Cerebellar nuclear complex (tissue), 1 donor: ENCODE data around the gene RNU1-4.
"Not testable (repeated sequence)": the region's sequence is repeated elsewhere in the genome, so short reads cannot be mapped to it uniquely, and the experiment has no call there.

Source experiments
- DNase-seq, 2 experiments: peaks; one replicate each; lab custom pipeline; 2025; lab: John Stamatoyannopoulos, UW

Gene RNU1-4

GRCh38 chr1:16708704-16709103, 31.6 kb upstream of the RNU1-4 start:
- not testable (repeated sequence) for DNase-seq

- DNase-seq, result not testable (repeated sequence)
Measured at GRCh38 chr1:16709659-16710087, 30.6 kb upstream of the RNU1-4 start.

DNA sequence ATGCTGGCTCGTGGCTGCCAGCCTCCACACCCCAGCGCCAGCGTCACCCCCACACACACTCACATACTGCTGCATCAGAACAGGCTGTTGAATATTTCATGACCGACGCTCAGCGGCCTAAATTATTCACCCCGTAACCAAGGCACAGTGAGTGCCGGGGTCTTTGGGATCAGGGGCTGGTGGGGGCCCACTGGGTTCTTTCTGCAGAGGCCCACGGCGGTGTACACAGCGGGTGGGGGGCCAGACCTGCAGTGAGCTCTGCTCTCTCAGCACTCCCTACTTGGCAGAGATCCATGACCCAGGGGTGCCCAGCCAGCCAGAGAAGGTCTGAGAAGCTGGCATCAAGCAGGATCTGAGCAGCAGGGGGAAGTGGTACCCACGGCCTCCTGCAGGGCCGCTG, 29.7 kb upstream of the RNU1-4 start:
- not testable (repeated sequence) for DNase-seq

DNA sequence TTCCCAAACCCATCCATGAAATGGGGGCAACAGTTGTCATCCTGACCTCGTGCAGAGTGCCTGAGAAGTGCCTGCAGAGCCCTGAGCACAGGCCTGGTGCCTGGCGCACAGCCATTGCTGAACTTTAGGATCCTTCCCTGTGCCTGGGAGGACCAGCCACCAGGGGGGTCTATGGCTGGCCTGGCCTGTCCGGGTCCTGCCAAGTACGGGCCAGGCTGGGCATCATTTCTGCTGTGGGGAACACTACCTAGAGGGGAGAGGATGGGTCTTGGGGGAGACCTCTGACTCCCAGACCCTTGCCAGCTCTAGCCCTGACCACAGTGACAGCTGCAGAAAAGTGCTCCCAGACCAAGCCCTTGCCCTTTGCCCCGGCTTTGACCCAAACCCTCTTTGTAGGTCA, 28.2 kb upstream of the RNU1-4 start:
- not testable (repeated sequence) for DNase-seq

DNA sequence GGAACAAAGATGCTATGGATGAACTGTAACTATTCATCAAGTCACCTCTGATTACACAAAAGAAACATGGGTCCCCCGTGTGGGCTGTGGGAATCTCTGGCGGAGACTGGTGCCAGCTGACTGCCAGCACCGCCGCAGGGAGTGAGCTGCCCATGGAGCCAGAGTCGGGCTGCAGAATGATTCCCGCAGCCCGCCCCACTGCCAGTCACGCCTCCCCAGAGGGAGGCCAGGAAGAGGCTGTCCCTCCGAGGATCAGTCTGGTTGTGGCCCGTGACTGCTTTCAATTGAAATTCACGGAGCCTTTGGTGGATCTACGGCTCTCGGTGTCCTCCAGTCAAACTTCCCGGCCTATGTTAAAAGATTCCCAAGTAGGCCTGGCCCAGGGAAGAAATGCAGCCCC, 27.7 kb upstream of the RNU1-4 start:
- DNase-seq, result not testable (repeated sequence)

DNA sequence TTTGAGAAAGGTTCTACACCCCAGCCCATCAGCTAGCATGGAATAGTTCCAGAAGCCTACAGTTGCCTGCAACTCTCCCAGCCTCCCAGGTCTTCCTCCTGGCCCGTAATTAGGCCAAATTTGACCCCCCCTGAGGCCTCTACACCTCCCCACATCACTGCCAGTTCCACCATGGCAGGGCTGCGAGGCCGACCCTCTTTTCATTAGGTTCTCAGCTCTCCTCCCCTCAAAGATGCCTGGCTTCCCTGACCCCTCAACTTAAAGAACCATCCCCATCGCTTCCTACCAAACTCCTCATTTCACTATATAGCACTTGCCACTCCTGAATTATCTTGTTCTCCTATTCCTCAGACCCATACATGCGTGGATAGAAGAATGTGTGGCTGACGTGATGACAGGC, 27.3 kb upstream of the RNU1-4 start:
- DNase-seq, result not testable (repeated sequence)

DNA sequence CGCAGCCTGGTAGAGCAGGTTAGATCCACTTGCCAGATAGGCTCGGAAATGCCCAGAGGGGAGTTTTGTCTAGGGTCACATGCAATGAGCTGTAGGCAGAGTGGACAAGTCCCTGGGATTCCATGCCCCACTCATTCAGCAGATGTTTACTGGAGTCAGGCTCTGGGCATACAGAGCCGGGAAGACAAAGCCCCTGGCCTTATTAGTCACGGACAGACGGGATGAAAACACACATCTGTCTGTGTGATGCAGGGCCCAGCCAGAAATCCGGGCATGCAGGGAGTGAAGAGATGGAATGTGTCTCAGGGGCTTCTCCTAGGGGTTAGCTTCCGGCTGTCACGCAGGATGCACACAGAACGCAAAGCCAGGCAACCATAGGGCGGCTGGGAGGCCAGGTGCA, 26.8 kb upstream of the RNU1-4 start:
- DNase-seq, result not testable (repeated sequence)

DNA sequence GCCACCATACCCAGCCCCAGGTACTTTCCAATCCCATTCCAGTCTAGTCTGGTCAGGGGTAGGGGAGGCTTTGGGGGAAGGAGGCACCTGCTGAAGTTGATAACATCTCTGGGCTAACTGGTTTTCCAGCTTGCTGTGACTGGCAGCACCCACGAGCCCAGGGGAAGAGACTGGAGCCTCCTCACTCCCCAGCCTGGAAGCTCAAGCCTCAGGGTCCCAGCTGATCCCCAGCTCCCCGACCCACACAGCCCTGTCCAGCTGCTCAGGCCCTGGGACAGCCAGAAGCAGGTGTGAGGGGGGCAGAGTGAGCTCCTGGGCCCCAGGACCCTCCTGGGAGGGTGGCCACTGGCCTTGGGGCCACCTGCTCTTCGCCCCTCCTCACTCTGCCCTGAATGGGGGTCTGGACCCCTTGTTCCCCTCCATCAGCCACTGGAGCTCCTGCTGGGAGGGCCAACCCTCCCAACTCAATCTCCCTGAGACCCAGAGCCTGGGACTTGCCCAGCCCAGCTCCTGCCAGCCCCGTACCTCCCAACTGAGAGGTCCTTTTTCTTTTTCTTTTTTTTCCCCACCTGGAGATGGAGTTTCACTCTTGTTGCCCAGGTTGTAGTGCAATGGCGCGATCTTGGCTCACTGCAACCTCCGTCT, 23.5 kb upstream of the RNU1-4 start:
- DNase-seq, result no peak

- DNase-seq, result no peak
Measured at GRCh38 chr1:16717336-16718098, 22.8 kb upstream of the RNU1-4 start.

DNA sequence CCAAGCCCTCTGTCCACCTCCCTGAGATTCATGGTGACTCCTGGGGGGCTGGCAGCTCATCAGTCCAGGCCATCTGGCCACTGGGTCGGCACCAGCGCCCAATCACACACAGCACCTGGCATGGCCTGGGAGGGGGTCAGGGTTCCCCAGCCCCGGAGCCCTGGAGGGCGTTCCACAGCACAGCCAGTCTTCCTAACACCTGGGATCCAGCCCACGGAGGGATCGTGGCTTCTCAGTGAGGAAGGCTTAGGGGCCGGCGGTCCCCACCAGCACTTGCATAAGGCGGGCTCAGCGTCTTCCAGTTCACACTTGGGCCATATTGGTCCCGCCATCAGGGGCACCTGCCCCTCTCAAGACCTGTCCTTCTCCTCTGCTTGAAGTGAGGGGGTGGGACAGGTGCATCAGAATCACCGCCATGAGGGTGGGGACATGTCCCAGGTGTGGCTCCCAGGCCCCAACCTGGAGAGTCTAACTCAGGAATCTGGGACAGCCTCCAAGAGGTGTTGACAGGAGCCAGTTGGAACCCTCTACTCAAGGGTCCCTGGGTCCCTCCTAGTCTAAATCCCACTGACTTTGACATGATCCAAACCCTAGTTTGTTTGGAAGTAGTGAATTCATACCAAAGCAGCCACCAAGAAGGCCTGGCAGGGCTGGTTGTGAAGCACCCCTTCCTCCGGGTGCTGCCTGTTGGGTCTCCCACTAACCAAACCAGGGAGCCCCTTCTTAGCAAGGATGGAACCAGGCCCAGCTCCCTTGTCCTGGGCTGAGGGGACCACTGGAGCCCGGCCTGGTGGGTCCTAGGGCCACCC, 22.0 kb upstream of the RNU1-4 start:
- DNase-seq, result not testable (repeated sequence)

DNA sequence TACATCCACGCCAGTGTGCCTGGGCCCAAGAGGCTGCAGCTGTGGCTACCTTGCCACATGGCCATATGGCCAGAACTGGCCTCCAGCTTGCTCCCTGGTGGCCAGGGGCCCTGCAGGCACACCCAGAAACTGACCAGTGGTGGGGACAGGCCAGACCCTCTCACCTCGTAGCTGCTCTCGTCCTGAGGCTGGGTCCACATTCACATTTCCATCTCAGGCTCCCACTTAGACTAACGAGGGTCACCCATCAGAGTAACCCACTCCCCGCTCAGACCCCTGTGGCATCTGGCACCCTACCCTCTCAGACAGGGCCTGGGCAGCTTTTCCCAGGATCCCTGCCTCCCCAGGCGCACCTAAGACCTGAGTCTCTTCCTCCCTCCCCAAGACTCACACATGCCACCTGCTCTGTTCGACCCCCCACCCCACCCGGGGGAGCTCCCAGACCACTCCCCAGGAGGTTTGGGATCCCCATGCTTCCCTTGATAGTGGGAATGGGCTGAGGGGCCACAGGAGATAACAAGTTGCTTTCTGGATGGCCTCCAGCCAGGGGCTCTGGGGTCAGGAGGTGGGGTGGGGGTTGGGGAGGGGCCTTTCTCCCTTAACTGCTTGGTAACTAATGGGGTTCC, 21.3 kb upstream of the RNU1-4 start:
- no peak for DNase-seq

DNA sequence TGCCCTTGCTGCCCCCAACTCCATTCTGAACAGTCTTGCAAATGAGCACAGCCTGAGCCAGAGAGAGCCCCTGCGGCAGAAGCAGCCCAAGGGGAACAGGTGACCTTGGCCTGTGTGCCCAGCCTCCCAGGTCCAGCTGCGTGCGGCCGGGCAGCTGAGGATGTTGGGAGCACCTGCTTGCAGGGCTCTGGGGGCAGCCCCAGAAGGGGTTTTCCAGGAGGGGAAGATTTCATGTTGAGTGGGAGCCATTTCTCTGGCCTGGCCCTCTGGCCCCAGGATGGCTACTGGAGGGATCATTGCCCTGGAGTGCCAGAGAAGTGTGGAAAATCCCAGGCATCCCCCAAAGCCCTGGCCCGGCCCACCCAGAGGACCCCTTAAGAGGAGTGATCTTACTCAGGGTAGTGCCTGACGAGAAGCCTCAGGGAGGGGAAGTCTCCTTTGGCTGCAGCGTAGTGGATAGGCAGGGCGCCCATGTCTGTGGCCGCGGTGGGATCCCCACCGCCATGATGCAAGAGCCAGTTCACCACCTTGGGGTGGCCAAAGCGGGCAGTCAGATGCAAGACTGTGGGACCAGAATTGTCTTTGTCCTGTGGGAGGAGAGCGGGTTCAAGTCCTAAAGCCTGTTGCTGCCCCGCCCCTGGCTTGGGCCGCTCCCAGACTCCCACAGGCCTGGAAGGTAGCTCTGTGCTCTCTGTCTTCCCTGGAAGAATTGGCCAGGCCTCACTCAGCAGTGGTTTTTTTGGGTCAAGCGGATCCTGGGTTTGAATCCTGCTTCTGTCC, 20.6 kb upstream of the RNU1-4 start:
- no peak for DNase-seq

- DNase-seq, result no peak
Measured at GRCh38 chr1:16720351-16721223, 19.7 kb upstream of the RNU1-4 start.

DNA sequence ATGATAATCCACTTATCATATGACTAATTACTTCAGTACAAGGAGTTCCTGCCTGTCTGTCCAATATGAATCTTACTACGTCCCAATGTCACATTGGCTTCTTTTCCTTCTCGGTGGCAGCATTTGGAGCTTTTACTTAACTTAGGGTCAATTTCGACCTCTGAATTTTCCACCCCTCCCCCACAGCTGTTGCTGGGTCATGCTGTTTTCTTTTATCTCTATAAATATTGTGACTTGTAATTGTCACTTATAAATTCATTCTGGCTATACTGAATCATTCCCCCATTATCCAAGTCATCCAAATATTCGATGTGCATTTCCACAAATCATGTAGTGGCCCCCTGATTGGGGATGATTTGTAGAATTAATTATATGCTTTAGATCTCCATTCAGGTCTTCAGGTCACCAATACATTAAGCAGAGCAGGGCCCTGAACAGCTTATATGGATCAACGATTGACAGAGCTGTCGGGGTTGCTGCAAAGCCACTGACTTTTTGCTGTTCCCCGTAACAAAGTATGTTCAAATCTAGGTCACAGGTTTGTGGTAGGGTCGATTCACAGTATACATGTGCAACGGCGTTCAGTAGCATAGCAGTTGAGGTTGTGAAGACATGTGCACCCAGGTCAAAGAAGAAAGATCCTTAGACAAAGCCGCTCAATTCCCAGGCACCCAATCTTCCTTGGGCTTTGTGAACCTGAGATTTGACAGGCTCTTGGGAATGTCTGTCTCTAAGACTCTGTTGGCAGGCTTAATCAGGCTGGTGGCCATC, 18.3 kb upstream of the RNU1-4 start:
- no peak for DNase-seq

DNA sequence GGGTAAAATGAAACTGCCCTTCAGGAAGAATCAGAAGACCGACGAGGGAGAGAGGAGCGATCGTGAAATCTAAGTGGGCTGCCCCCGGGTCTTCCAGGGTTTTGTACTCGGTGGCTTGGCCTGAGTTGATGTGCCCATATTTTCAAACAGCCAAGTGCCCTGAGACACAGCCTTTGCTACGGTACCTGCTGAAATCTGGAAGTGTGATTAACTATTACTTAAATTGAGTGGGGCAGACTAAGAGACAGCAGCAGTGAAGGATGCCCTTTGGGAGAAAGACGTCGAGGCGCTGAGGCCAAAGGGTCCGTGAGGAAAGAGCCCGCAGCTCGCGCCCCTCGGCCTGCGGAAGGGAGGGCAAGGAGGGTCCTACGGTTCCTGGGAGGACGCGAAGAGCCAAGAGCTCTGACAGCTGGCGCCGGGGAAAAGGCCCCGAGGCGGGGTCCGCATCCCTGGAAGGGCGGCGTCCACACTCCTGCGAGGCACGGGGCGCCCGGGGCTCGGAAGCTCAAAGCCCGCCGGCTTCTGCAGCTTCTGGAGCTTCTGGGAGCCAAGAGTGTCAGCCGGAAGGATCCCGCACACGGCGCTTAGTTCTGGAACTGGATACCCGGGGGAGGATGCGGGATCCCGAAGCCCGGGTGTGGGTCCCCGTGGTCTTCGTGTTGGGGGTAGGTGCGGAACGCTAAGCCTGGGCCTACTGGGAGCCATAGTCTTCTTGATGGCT, 15.4 kb upstream of the RNU1-4 start:
- DNase-seq, result no peak

- not testable (repeated sequence) for DNase-seq
Measured at GRCh38 chr1:16725439-16726245, 14.7 kb upstream of the RNU1-4 start.

DNA sequence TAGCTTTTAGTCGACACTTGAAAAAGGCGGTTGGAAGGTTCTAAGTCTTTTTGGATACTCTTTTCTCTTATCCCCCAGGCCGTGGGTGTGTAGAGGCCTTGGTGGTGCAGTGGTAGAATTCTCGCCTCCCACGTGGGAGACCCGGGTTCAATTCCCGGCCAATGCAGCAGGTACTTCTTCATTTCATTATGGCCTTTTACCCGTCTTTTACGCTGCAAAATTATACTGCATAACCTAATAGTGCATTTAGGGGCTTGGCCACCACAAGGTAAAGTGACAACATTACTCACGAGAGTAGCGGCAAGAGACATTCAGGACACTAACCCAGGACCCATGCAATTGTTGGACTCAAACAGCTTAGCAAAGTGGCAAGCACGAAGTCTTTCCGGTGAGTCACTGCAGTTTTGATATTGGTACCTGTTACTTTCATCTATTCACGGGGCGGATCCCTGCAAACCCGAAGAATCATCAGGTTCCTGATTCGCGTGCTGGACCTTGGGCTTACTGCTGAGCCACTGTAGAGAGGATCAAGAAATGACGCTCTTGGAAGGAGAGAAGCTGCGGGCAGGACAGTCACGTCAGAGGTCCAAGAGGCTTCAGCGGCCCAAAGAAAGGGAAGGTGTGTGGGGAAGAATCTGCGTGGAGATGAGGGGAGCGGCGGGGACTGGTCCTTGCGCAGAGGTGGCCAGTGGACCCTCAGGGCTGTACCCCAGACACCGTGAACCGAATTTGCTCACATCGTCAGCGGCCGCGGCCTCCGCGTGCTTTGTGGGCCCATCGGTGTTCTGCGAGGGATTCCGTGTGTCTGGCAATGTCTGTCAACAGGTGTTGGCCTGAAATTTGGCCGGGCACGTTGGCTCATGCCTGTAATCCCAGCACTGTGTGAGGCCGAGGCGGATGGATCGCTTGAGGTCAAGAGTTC, 12.9 kb upstream of the RNU1-4 start:
- no peak for DNase-seq
